Spinal cord (tissue), 10 donors: ENCODE results near the gene ZNF273. TPM values are rescaled to one million over a fixed set of nuclear protein-coding genes. Genes with fewer than 3 reads are reported as not detected.

Experiments used
- DNase-seq, 6 donors: peaks; one replicate each; pipeline versions ENCODE4 v3.0.0 to v3.0.0-alpha.2; 2013 to 2015; ENCODE audit warnings: low spot score in 6 of 6, low read depth in 4 of 6
- H3K27ac ChIP-seq: one replicate; pipeline ENCODE4 v1.5.1; 2013; ENCODE audit warnings: low read depth, low read length, control low read depth
- H3K27me3 ChIP-seq: one replicate; pipeline ENCODE4 v1.6.1; 2013; ENCODE audit warnings: low read length; ENCODE audit not compliant: control insufficient read depth, insufficient read depth
- H3K36me3 ChIP-seq: one replicate; pipeline ENCODE4 v1.6.1; 2013; ENCODE audit warnings: low read length; ENCODE audit not compliant: control insufficient read depth, insufficient read depth
- H3K4me1 ChIP-seq: one replicate; pipeline ENCODE4 v1.6.1; 2013; ENCODE audit warnings: low read length; ENCODE audit not compliant: control insufficient read depth, insufficient read depth
- H3K4me3 ChIP-seq: one replicate; pipeline ENCODE4 v1.5.1; 2013; ENCODE audit warnings: low read depth, low read length, control low read depth
- H3K9me3 ChIP-seq: one replicate; pipeline ENCODE4 v1.6.1; 2013; ENCODE audit warnings: low read length; ENCODE audit not compliant: control insufficient read depth, insufficient read depth
- WGBS: methylation state at CpG from one replicate; pipeline ENCODE4 v1.1.5; 2013; ENCODE audit warnings: missing lambda C conversion rate; ENCODE audit not compliant: insufficient coverage; 5-methylcytosine and 5-hydroxymethylcytosine counted together
- polyA plus RNA-seq, 2 donors: library from polyadenylated mRNA; unstranded; fragments of 120-200 nt; gene quantifications; one replicate each; pipeline ENCODE4 v1.2.1, GENCODE V29; 2013; ENCODE audit not compliant: insufficient read length in 2 of 2
- total RNA-seq, 2 donors: library from RNA; depleted of rRNA in 1 of 2; stranded (reverse); fragments of 120-200 nt in 1 of 2; fragments of >200 nt in 1 of 2; gene quantifications; one replicate each; pipeline versions ENCODE4 v1.2.3 to v1.2.4, GENCODE V29; 2013 to 2014
- donor health status: healthy.

Gene ZNF273
- total and polyA plus RNA-seq, 4 donors: 12.2 to 22.7 (median 17.6) TPM

GRCh38 chr7:64869912-64870562, 33.0 kb upstream of the ZNF273 start:
- no peaks in the 10 kb centered on the region for H3K36me3 ChIP-seq
- H3K9me3 ChIP-seq: peaks cover 2% of the 10 kb centered on the region
- WGBS: 94% methylated on average over 32 of the region's 32 CpGs
- no peaks in the 10 kb centered on the region for H3K4me1 ChIP-seq
- DNase-seq: no peak
- no peak overlapping the region for H3K27ac ChIP-seq
- H3K4me3 ChIP-seq: no peak overlapping the region
- no peaks in the 10 kb centered on the region for H3K27me3 ChIP-seq

- DNase-seq: no peak
- Histone ChIP-seq H3K4me1 (no peaks in the 10 kb centered on the region), H3K4me3 (no peak overlapping the region), H3K9me3 (peaks cover 3% of the 10 kb centered on the region), H3K36me3 (no peaks in the 10 kb centered on the region), H3K27ac (no peak overlapping the region), H3K27me3 (no peaks in the 10 kb centered on the region)
- 100% methylated on average over 6 of the region's 13 CpGs for WGBS
Observed at GRCh38 chr7:64870656-64871055, 32.4 kb upstream of the ZNF273 start.

GRCh38 chr7:64871761-64872160, 31.3 kb upstream of the ZNF273 start:
- Histone ChIP-seq H3K9me3 (peaks cover 3% of the 10 kb centered on the region), H3K27ac (no peak overlapping the region), H3K27me3 (no peaks in the 10 kb centered on the region), H3K36me3 (no peaks in the 10 kb centered on the region), H3K4me1 (peaks cover 2% of the 10 kb centered on the region), H3K4me3 (no peak overlapping the region)
- WGBS: 82% methylated on average over 8 of the region's 8 CpGs
- no peak for DNase-seq

GRCh38 chr7:64872351-64873154, 30.5 kb upstream of the ZNF273 start:
- Histone ChIP-seq H3K27ac (no peak overlapping the region), H3K4me3 (no peak overlapping the region), H3K4me1 (peaks cover 9% of the 10 kb centered on the region), H3K27me3 (no peaks in the 10 kb centered on the region), H3K36me3 (no peaks in the 10 kb centered on the region), H3K9me3 (peaks cover 3% of the 10 kb centered on the region)
- no peak for DNase-seq
- WGBS: 93% methylated on average over 36 of the region's 36 CpGs

- H3K9me3 ChIP-seq: peaks cover 3% of the 10 kb centered on the region
- H3K4me1 ChIP-seq: peaks cover 13% of the 10 kb centered on the region
- no peak for DNase-seq
- 94% methylated on average over 10 of the region's 10 CpGs for WGBS
- H3K27ac ChIP-seq: no peak overlapping the region
- H3K27me3 ChIP-seq: no peaks in the 10 kb centered on the region
- H3K4me3 ChIP-seq: no peak overlapping the region
- H3K36me3 ChIP-seq: no peaks in the 10 kb centered on the region
Observed at GRCh38 chr7:64873155-64873500, 29.9 kb upstream of the ZNF273 start.

GRCh38 chr7:64873517-64873916, 29.6 kb upstream of the ZNF273 start:
- WGBS: 84% methylated on average over 4 of the region's 5 CpGs
- peaks cover 3% of the 10 kb centered on the region for H3K9me3 ChIP-seq

GRCh38 chr7:64874114-64874513, 29.0 kb upstream of the ZNF273 start:
- no peaks in the 10 kb centered on the region for H3K36me3 ChIP-seq
- DNase-seq: no peak
- H3K27me3 ChIP-seq: no peaks in the 10 kb centered on the region
- WGBS: 83% methylated on average over 10 of the region's 10 CpGs
- no peak overlapping the region for H3K27ac ChIP-seq
- peaks cover 13% of the 10 kb centered on the region for H3K4me1 ChIP-seq
- H3K4me3 ChIP-seq: no peak overlapping the region
- H3K9me3 ChIP-seq: peaks cover 3% of the 10 kb centered on the region

More at GRCh38 chr7:64873517-64873916, 29.6 kb upstream of the ZNF273 start:
- DNase-seq: no peak
- peaks cover 13% of the 10 kb centered on the region for H3K4me1 ChIP-seq
- no peaks in the 10 kb centered on the region for H3K27me3 ChIP-seq
- no peak overlapping the region for H3K27ac ChIP-seq
- H3K36me3 ChIP-seq: no peaks in the 10 kb centered on the region
- H3K4me3 ChIP-seq: no peak overlapping the region

- Histone ChIP-seq H3K27me3 (no peaks in the 10 kb centered on the region), H3K4me3 (no peak overlapping the region), H3K27ac (no peak overlapping the region), H3K36me3 (no peaks in the 10 kb centered on the region), H3K9me3 (peaks cover 6% of the 10 kb centered on the region), H3K4me1 (peaks cover 13% of the 10 kb centered on the region)
- 75% methylated on average over 23 of the region's 23 CpGs for WGBS
- no peak for DNase-seq
Observed at GRCh38 chr7:64874562-64875250, 28.4 kb upstream of the ZNF273 start.

- peaks cover 13% of the 10 kb centered on the region for H3K4me1 ChIP-seq
- no peak overlapping the region for H3K4me3 ChIP-seq
- no peaks in the 10 kb centered on the region for H3K27me3 ChIP-seq
- WGBS: 83% methylated on average over 18 of the region's 18 CpGs
- H3K9me3 ChIP-seq: peaks cover 6% of the 10 kb centered on the region
- H3K27ac ChIP-seq: no peak overlapping the region
- no peak for DNase-seq
- H3K36me3 ChIP-seq: no peaks in the 10 kb centered on the region
Observed at GRCh38 chr7:64875258-64875657, 27.8 kb upstream of the ZNF273 start.
